GM12878 (cell line): ENCODE measurements around the gene MFSD6. TPM values are rescaled to one million over a fixed set of nuclear protein-coding genes. Genes with fewer than 3 reads are reported as not detected.

ENCODE experiments used
- ATAC-seq: fragments of 200-7000 bp; cut with Tn5 transposase; 3 replicates; pipeline ENCODE4 v1.9.1; 2020; ENCODE audit warnings: mild to moderate bottlenecking, moderate library complexity
- BruUV-seq: library from RNA; stranded (reverse); fragments of 400-500 nt; replicated peaks from 2 replicates; lab custom pipeline; 2021; lab: Mats Ljungman, UMichigan
- CTCF ChIA-PET: fragments of 300-600 bp; sonication (Branson Sonifier 250); formaldehyde crosslinking; extraction: SDS; loops from one replicate; lab custom pipeline; 2021; ENCODE audit warnings: inconsistent platforms; lab: Yijun Ruan, JAX
- POLR2A ChIA-PET: fragments of 350-600 bp; formaldehyde crosslinking; extraction: SDS; loops from one replicate; lab custom pipeline; 2021; ENCODE audit warnings: inconsistent platforms; lab: Charles Lee
- RAD21 ChIA-PET: fragments of 300-600 bp; sonication (Branson Sonifier 250); formaldehyde crosslinking; loops from one replicate; lab custom pipeline; 2023; ENCODE audit warnings: antibody characterized with exemption; ENCODE audit not compliant: unreplicated experiment; lab: Charles Lee
- SMC1A ChIA-PET: fragments of 300-600 bp; sonication (Branson Sonifier 250); formaldehyde crosslinking; loops from one replicate; lab custom pipeline; 2023; ENCODE audit not compliant: unreplicated experiment, uncharacterized antibody; lab: Charles Lee
- DNase-seq: peaks from one replicate; pipeline ENCODE4 v3.0.0-alpha.2; 2011; ENCODE audit warnings: low read depth, low spot score
- FAIRE-seq: peaks from 3 replicates; lab custom pipeline; 2011; peaks lifted over from hg19 to GRCh38; lab: Jason Lieb, UNC
- H2AFZ ChIP-seq: 2 replicates; pipeline ENCODE4 v1.6.0; 2011; ENCODE audit warnings: low read depth, low read length, control low read depth; ENCODE audit not compliant: control insufficient read depth
- H3K27ac ChIP-seq: 2 replicates; pipeline ENCODE4 v1.5.1; 2011; ENCODE audit warnings: control low read depth; ENCODE audit not compliant: control insufficient read depth, insufficient read depth
- H3K27me3 ChIP-seq, 2 experiments: replicated peaks in 1 of 2; 2 replicates each; pipeline versions ENCODE4 v1.6.0 to v1.6.1; 2011; ENCODE audit warnings: low read length in 1 of 2; ENCODE audit not compliant: control insufficient read depth in 2 of 2, insufficient read depth in 2 of 2
- H3K36me3 ChIP-seq, 2 experiments: 2 replicates each; pipeline ENCODE4 v1.5.1; 2011; ENCODE audit warnings: low read length in 1 of 2; ENCODE audit not compliant: control insufficient read depth in 2 of 2, insufficient read depth in 2 of 2
- H3K4me1 ChIP-seq: 2 replicates; pipeline ENCODE4 v1.6.1; 2011; ENCODE audit warnings: mild to moderate bottlenecking, low read length, moderate library complexity, mixed read lengths; ENCODE audit not compliant: control insufficient read depth, insufficient read depth
- H3K4me2 ChIP-seq: 2 replicates; pipeline ENCODE4 v1.6.0; 2011; ENCODE audit warnings: control low read depth; ENCODE audit not compliant: control insufficient read depth, insufficient read depth
- H3K4me3 ChIP-seq: fragments of 200-600 bp; sonication (generic); 2 replicates; pipeline ENCODE4 v1.5.1; 2016
- H3K79me2 ChIP-seq: 2 replicates; pipeline ENCODE4 v1.6.0; 2011; ENCODE audit warnings: low read length; ENCODE audit not compliant: control insufficient read depth, insufficient read depth
- H3K9ac ChIP-seq: 2 replicates; pipeline ENCODE4 v1.8.0; 2011; ENCODE audit warnings: low read length, control low read depth, mixed read lengths; ENCODE audit not compliant: control insufficient read depth, insufficient read depth
- H3K9me3 ChIP-seq: replicated peaks from 3 replicates; pipeline ENCODE4 v1.5.1; 2011; ENCODE audit warnings: mild to moderate bottlenecking, low read length; ENCODE audit not compliant: control insufficient read depth, insufficient read depth
- H4K20me1 ChIP-seq: 2 replicates; pipeline ENCODE4 v1.6.0; 2011; ENCODE audit not compliant: control insufficient read depth, insufficient read depth
- FOXM1 ChIP-seq: IDR thresholded peaks from 2 replicates; pipeline ENCODE4 v1.6.1; 2012; ENCODE audit warnings: low read depth, mild to moderate bottlenecking, inconsistent platforms, low read length, moderate library complexity
- JUND ChIP-seq: IDR thresholded peaks from 2 replicates; pipeline ENCODE4 v1.6.1; 2012; ENCODE audit warnings: low read depth, mild to moderate bottlenecking, low read length, improper control_type of control experiment, moderate library complexity
- MYB ChIP-seq: fragments of 150-350 bp; IDR thresholded peaks from 2 replicates; pipeline ENCODE4 v1.6.1; 2014; ENCODE audit warnings: mild to moderate bottlenecking, low read depth, low read length, borderline replicate concordance
- POLR2AphosphoS5 ChIP-seq: IDR thresholded peaks from 2 replicates; pipeline ENCODE4 v1.6.1; 2011; ENCODE audit warnings: mild to moderate bottlenecking, low read length, inconsistent platforms
- RAD21 ChIP-seq: IDR thresholded peaks from 2 replicates; pipeline ENCODE4 v1.6.1; 2011; ENCODE audit warnings: mild to moderate bottlenecking, low read depth, low read length, moderate library complexity; ENCODE audit not compliant: insufficient read depth
- TAF1 ChIP-seq: IDR thresholded peaks from 2 replicates; pipeline ENCODE4 v1.6.1; 2011; ENCODE audit warnings: mild to moderate bottlenecking, low read depth, low read length, borderline replicate concordance
- in situ Hi-C: fragments of 300-500 bp; cut with MboI; formaldehyde crosslinking; loops from 9 replicates; pipeline ENCODE4 v1.14.3; 2018; ENCODE audit warnings: mixed read lengths
- intact Hi-C: fragments of 100-400 bp; cut with micrococcal nuclease; formaldehyde crosslinking; loops from one replicate; pipeline ENCODE4 v1.14.2; 2022; ENCODE audit not compliant: unreplicated experiment
- polyA plus RNA-seq, 11 experiments: library from polyadenylated mRNA; depleted of rRNA in 4 of 11; unstranded in 6 of 11; stranded (reverse) in 5 of 11; fragments of >200 nt; fragmentation: Nextera tagmentation in 4 of 11; fragmentation: Illumina TruSeq in 1 of 11; extraction: Ambion mirVana in 4 of 11; extraction: Trizol in 1 of 11; gene quantifications; 1 replicate in 1 of 11; 2 replicates in 10 of 11; pipeline versions ENCODE4 v1.2.1 to v1.2.3, GENCODE V29; 2011 to 2016; ENCODE audit warnings: inconsistent platforms in 2 of 11, missing spikeins in 2 of 11, low read depth in 1 of 11
- total RNA-seq, 4 experiments: library from RNA; depleted of rRNA in 3 of 4; stranded (reverse); fragments of >200 nt in 3 of 4; fragmentation: Illumina TruSeq in 1 of 4; extraction: Trizol in 1 of 4; gene quantifications; 2 replicates each; pipeline versions ENCODE4 v1.2.1 to v1.2.3, GENCODE V29; 2013 to 2021
- TF ChIP-seq, protein P1 (sequence below): fragments of 450-650 bp; IDR thresholded peaks from 2 replicates; pipeline ENCODE4 v1.6.1; 2014; ENCODE audit warnings: mild to moderate bottlenecking
- TF ChIP-seq, protein P2 (sequence below): fragments of 450-650 bp; IDR thresholded peaks from 2 replicates; pipeline ENCODE4 v1.6.1; 2018; ENCODE audit warnings: mild to moderate bottlenecking, low read depth, moderate library complexity; ENCODE audit not compliant: partially characterized antibody
- TF ChIP-seq, protein P3 (sequence below): fragments of 450-650 bp; IDR thresholded peaks from 2 replicates; pipeline ENCODE4 v1.6.1; 2016; ENCODE audit warnings: mild to moderate bottlenecking

The MFSD6 gene
- total and polyA plus RNA-seq, 10 of the 15 experiments (the other 5 are each of a cell fraction or from before 2014, with no cell fraction given): 6.7 to 42.6 (median 24.2) TPM

- TF ChIP-seq, protein P1, sequence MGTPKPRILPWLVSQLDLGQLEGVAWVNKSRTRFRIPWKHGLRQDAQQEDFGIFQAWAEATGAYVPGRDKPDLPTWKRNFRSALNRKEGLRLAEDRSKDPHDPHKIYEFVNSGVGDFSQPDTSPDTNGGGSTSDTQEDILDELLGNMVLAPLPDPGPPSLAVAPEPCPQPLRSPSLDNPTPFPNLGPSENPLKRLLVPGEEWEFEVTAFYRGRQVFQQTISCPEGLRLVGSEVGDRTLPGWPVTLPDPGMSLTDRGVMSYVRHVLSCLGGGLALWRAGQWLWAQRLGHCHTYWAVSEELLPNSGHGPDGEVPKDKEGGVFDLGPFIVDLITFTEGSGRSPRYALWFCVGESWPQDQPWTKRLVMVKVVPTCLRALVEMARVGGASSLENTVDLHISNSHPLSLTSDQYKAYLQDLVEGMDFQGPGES: no peak
- no peak for TF ChIP-seq POLR2AphosphoS5
- TF ChIP-seq, protein P2, sequence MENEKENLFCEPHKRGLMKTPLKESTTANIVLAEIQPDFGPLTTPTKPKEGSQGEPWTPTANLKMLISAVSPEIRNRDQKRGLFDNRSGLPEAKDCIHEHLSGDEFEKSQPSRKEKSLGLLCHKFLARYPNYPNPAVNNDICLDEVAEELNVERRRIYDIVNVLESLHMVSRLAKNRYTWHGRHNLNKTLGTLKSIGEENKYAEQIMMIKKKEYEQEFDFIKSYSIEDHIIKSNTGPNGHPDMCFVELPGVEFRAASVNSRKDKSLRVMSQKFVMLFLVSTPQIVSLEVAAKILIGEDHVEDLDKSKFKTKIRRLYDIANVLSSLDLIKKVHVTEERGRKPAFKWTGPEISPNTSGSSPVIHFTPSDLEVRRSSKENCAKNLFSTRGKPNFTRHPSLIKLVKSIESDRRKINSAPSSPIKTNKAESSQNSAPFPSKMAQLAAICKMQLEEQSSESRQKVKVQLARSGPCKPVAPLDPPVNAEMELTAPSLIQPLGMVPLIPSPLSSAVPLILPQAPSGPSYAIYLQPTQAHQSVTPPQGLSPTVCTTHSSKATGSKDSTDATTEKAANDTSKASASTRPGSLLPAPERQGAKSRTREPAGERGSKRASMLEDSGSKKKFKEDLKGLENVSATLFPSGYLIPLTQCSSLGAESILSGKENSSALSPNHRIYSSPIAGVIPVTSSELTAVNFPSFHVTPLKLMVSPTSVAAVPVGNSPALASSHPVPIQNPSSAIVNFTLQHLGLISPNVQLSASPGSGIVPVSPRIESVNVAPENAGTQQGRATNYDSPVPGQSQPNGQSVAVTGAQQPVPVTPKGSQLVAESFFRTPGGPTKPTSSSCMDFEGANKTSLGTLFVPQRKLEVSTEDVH: no peak
- no peak for TF ChIP-seq MYB
- no peak for TF ChIP-seq RAD21
- TF ChIP-seq TAF1: no peak
- no peak for TF ChIP-seq JUND
These were observed 28.4 kb downstream of the MFSD6 start (continued) for GRCh38 chr2:190436557-190436956.

- ATAC-seq (peak; percentile 31; the same call in 1 of the 3 replicates), DNase-seq (no peak), FAIRE-seq (no peak)
- RAD21 ChIA-PET: no interaction called here
- CTCF ChIA-PET: interaction anchor here (0.7 to 1.8 kb wide), 2 partner anchors 10 to 57 kb away, joined by 3 to 6 read pairs; no protein-coding TSS in a partner anchor
- in situ Hi-C loops (no loop called here), intact Hi-C loops (no loop called here)
- no peak overlapping the region for H3K27ac ChIP-seq
- H3K9me3 ChIP-seq: no peaks in the 10 kb centered on the region
- no peaks in the 10 kb centered on the region for H4K20me1 ChIP-seq
- 0 out of 2 replicates have a peak overlapping the region, but pooled peaks have one; percentile 2 for H3K4me2 ChIP-seq
- H3K4me1 ChIP-seq: peaks cover 14% of the 10 kb centered on the region
- SMC1A ChIA-PET: interaction anchor here (0.8 to 1.7 kb wide), 2 partner anchors 11 to 93 kb away, joined by 4 read pairs; no protein-coding TSS in a partner anchor
- peaks cover 2% of the 10 kb centered on the region in 2 experiments; a peak in 3 of 4 replicates for H3K36me3 ChIP-seq
- H3K9ac ChIP-seq: no peak overlapping the region
- no peak overlapping the region; the same call in 1 of the 2 replicates for H3K4me3 ChIP-seq
- no TSS peak for BruUV-seq
- H2AFZ ChIP-seq: no peak overlapping the region
- TF ChIP-seq, protein P3, sequence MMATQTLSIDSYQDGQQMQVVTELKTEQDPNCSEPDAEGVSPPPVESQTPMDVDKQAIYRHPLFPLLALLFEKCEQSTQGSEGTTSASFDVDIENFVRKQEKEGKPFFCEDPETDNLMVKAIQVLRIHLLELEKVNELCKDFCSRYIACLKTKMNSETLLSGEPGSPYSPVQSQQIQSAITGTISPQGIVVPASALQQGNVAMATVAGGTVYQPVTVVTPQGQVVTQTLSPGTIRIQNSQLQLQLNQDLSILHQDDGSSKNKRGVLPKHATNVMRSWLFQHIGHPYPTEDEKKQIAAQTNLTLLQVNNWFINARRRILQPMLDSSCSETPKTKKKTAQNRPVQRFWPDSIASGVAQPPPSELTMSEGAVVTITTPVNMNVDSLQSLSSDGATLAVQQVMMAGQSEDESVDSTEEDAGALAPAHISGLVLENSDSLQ: peak; percentile 50; the same call in 1 of the 2 replicates
- TF ChIP-seq FOXM1: no peak
- POLR2A ChIA-PET: interaction anchor here (1.8 kb wide), 1 partner anchor 25 kb away, joined by 4 read pairs; no protein-coding TSS in a partner anchor
- no peaks in the 10 kb centered on the region for H3K27me3 ChIP-seq
- peaks cover 24% of the 10 kb centered on the region for H3K79me2 ChIP-seq
These were observed 32.0 kb downstream of the MFSD6 start for GRCh38 chr2:190440113-190440512.
